ENCODE results near the gene PRSS38.
"Not testable (repeated sequence)": the region's sequence is repeated elsewhere in the genome, so short reads cannot be mapped to it uniquely, and the experiment has no call there.

Gene PRSS38

DNA sequence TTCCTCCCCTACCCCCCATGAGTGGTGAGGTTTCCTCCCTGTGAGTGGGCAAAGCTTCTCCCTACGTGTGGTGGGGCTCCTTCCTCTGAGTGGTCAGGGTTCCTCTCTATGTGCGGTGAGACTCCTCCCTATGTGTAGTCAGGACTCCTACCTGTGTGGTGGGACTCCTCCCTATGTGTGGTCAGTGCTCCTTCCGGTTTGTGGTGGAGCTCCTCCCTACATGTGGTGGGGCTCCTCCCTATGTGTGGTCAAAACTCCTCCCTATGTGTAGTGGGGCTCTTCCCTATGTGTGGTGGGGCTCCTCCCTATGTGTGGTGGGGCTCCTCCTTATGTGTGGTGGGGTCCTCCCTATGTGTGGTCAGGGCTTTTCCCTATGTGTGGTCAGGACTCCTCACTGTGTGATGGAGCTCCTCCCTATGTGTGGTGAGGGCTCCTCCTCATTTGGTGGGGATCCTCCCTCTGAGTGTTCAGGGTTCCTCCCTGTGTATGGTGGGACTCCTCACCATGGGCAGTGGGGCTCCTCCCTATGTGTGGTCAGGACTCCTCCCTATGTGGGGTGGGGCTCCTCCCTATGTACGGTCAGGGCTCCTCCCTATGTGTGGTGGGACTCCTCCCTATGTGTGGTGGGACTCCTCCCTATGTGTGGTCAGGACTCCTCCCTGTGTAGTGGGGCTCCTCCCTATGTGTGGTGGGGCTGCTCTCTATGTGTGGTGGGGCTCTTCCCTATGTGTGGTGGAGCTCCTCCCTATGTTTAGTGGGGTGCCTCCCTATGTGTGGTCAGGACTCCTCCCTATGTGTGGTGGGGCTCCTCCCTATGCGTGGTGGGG, 29.1 kb downstream of the PRSS38 start:
- DNase-seq (ENCODE audit: low read depth in 2 of 2), result no peak

DNA sequence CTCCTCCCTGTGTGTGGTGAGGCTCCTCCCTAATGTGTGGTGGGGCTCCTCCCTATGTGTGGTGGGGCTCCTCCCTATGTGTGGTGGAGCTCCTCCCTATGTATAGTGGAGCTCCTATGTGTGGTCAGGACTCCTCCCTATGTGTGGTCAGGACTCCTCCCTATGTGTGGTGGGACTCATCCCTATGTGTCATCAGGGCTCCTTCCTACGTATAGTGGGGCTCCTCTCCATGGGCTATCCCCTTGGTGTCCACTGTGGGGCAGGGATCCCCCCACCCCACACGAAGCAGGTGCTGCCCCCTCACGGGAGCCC, 29.6 kb downstream of the PRSS38 start:
- DNase-seq (ENCODE audit: low read depth in 2 of 2), result no peak

DNA sequence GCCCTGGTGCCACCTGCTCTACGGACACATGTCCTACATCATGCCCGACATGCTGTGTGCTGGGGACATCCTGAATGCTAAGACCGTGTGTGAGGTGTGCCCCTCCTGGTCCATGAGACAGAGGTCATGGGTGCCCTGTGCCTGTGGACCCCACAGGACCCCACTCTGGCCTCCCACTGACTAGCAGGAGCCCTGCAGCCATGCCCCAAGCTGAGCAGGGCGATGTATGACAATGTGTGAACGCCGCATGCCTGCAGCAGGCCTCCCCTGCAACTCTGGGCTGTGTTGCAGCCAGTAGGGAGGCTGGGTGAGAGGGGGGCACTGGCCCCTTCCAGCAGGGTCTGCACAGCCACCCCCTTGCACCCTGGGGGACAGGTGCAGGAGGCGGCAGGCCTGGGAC, 30.0 kb downstream of the PRSS38 start:
- no peak for DNase-seq (ENCODE audit: low read depth in 2 of 2)

DNA sequence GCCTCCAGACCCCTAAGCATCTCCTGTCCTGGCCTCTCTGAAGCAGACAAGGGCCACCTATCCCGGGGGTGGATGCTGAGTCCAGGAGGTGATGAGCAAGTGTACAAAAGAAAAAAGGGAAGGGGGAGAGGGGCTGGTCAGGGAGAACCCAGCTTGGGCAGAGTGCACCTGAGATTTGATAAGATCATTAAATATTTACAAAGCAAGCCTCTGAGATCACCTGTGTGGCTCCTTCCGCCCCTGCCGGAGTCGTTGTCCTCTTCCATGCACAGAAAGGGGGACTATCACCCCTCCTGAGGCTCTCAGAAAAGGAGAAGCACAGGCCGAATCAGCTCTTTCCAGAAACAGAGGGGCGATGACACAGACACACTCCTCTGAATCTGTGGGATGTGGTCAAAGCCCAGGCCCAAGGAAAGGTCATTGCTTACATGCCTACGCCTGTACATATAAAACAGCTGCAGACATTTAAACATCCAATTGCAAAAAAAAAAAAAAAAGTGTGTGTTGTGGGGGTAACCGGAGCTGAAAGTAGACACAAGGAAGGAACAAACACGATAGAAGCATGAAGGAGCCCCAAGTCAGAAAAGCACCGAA, 30.9 kb downstream of the PRSS38 start:
- DNase-seq (ENCODE audit: low read depth in 2 of 2), result no peak

DNA sequence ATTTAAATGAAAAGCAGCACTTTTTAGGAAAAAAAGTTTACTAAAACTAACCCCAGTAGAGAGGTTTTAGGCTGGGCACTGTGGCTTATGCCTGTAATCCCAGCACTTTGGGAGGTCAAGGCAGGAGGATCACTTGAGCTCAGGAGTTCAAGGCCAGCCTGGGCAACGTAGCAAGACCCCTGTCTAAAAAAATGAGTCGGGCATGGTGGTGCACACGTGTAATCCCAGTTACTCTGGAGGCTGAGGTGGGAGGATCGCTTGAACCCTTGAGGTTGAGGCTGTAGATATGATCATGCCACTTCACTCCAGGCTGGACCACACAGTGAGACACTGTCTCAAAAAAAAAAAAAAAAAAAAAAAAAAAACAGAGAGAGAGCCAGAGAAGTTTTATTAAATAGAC, 31.6 kb downstream of the PRSS38 start:
- not testable (repeated sequence) for DNase-seq (ENCODE audit: low read depth in 2 of 2)

DNA sequence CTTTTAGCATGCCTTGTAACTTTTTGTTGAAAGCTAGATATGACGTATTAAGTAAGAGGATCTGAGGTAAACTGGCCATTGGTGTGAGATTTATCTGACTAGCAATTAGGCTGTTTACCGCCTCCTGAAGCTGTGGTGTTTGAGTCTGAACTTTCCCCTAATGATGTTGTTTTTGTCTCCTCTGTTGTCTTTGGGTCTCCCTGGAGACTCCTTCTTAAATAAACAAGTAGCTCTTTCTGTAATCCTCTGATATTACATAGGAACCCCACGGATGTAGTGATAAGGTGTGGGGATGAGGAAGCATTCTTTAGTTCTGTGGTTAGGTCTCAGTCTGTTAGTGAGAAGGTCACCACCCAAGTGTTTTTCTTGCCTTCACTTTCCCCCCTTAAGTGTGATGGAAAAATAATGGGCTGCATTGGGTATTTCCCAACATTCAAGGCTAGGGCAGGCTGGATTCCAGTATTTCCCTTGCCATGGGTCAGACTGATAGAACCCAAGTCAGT, 33.0 kb downstream of the PRSS38 start:
- no peak for DNase-seq (ENCODE audit: low read depth in 2 of 2)

DNA sequence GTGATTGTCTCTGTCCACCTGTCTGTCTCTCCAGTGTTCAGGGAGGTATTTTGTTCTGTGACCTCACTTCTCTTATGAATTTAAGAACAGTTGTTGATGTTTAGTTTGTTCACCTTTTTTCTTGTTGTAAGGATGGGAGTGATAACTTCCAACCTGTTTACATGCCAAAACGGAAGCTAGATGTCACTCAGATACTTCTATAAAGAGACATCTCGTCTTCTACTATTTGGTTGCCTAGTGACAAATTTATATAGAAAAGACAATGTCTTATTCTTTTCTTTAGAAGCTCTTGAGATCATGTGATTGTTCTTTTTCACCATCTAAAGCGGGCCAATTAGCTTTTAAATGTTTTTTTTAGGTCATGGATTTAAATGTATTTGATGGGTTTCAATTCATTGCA, 33.8 kb downstream of the PRSS38 start:
- DNase-seq (ENCODE audit: low read depth in 2 of 2), result no peak

DNA sequence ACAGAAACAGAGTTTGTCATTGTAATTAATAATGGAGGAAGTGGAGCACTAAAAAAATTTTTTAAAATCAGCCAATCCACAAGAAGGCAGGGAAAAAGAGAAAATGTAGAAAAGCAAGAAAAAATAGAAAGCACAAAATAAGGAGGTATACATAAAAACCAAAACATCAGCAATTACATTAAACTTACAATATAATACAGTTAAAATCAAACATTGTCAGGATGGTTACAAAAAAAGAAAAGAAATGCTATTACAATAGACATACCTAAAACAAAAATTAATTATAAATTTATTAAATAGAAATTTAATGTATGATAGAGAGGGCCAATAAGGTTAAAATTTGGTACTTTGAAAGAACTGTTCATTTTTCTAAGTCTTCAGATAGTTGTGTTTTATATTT, 38.7 kb downstream of the PRSS38 start:
- DNase-seq (ENCODE audit: low read depth in 2 of 2), result no peak

DNA sequence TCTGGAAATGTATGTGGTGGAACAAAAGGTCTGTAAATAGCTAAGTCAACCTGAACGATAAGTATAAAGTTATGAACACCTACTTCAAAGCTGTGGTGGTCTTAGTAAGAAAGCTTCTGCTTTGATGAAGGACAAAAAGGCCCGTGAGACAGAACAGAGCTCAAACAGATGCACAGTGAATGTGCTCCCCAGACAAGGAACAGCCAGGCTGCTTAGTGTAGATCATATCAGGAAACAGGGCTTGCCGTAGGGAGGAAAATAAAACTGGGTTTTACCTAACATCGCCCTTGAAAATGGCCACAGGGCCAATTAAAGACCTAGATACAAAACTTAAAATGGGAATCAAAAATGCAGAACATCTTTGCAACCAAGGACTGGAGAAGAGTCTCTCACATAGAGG, 40.2 kb downstream of the PRSS38 start:
- no peak for DNase-seq (ENCODE audit: low read depth in 2 of 2)

DNA sequence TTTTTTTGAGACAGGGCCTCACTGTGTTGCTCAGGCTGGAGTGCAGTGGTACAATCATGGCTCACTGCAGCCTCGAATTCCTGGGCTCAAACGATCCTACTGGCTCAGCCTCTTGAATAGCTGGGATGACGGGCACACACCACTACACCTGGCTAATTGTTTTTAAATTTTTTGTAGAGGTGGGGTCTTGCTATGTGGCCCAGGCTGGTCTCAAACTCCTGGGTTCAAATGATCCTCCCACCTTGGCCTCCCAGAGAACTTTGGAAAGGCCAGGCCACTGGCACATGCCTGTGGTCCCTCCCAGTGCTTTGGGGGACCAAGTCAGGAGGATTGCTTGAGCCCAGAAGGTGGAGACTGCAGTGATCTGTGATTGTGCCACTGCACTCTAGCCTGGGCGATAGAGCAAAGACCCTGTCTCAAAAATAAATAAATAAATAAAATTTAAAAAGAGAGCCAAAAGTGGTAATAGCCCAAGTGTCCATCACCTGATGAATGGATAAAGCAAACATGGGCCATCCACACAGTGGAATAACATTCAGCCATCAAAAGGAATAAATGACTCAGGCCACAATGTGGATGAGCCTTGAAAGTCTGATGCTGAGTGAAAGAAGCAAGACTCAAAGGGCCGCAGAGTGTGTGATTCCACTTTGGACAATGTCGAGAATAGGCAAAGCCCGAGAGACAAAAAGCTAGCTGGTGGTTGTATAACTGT, 40.8 kb downstream of the PRSS38 start:
- no peak for DNase-seq (ENCODE audit: low read depth in 2 of 2)

DNA sequence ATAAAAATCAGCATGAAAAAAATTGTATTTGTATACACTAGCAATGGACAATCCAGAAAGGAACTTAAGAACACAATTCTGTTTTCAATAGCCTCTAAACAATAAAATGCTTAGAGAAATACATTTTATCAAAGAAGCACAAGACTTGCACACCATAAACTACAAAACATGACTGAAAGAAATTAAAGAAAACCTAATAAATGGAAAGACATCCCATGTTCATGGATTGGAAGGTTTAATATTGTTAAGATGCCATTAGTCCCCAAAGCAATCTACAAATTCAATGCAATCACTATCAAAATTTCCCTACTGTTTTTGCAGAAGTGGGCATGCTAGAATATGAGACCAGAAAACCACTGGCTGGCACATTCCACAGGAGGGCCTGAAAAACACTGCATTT, 49.4 kb downstream of the PRSS38 start:
- DNase-seq (ENCODE audit: low read depth in 2 of 2), result no peak

DNA sequence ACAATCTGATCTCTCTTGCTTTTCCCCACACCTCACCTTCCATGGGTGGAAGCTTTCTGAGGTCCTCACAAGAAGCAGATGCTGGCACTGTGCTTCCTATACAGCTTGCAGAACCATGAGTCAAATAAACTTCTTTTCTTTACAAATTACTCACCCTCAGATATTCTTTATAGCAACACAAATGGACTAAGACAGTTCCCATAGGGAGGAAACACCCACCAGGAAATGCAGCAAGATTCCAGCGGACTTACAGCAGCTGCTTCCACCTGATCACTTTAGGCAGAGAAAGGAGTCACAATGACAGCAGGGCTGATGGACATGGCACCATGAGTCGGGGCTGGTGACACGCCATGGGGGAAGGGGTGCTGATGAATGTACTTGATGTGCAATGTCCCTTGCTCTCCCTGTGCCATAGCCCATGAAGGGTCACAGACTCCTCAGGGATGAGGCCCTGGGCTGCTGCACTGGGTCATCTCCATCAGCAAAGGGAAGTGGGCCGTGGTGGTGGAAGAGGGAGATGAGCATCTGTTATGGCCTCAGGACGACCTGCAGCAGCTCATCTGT, 53.9 kb downstream of the PRSS38 start:
- no peak for DNase-seq (ENCODE audit: low read depth in 2 of 2)

DNA sequence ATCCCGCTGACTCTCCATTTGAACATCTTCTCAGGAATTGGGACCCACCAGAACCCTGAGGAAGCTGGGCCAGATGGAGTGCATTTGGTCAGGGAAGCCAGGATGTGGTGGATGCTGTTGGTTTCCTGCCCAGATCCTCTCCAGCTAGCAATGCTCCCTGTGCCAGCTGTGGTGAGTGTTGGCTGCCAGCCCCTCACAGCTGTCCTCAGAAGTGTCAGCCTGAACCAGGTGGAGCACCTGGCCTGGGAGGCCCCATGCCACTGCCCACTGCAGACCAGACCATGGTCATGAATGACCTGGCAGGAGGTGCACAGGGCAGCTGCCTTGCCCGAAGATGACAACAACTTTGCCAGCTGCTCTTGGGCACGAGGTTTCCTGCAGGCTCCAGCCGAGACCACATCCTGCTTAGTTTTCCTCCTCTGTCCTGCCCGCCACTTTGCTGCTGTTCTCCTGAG, 54.4 kb downstream of the PRSS38 start:
- DNase-seq (ENCODE audit: low read depth in 2 of 2), result no peak

DNA sequence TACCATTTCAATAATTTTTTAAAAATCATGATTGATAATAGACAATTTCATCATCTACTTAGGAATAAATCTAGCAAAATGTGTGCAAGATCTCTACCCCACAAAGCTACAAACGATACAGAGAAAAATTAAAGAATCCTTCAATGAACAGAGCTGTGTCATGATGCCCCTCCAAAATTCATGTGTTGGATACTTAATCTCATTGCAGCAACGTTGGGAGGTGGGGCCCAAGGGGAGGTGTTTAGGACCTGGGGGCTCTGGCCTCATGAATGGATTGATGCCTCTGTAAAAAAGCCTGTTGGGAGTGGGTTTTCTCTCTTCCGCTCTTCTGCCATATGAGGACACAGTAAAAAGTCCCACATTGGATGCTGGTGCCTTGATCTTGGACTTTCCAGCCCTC, 54.9 kb downstream of the PRSS38 start:
- DNase-seq (ENCODE audit: low read depth in 2 of 2), result no peak

DNA sequence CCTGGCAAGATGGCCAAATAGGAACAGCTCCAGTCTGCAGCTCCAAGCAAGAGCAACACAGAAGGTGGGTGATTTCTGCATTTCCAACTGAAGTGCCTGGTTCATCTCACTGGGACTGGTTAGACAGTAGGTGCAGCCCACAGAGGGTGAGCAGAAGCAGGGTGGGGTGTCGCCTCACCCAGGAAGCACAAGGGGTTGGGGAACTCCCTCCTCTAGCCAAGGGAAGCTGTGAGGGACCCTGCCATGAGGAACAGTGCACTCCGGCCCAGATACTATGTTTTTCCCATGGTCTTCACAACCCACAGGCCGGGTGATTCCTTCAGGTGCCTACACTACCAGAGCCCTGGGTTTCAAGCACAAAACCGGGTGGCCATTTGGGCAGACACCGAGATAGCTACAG, 56.4 kb downstream of the PRSS38 start:
- not testable (repeated sequence) for DNase-seq (ENCODE audit: low read depth in 2 of 2)

DNA sequence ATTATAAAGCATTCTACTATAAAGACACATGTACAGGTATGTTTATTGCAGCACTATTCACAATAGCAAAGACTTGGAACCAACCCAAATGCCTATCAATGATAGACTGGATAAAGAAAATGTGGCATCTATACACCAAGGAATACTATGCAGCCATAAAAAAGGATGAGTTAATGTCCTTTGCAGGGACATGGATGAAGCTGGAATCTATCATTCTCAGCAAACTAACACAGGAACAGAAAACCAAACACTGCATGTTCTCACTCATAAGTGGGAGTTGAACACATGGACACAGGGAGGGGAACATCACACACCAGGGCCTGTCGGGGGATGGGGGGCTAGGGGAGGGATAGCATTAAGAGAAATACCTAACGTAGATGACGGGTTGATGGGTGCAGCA, 62.3 kb downstream of the PRSS38 start:
- not testable (repeated sequence) for DNase-seq (ENCODE audit: low read depth in 2 of 2)

DNA sequence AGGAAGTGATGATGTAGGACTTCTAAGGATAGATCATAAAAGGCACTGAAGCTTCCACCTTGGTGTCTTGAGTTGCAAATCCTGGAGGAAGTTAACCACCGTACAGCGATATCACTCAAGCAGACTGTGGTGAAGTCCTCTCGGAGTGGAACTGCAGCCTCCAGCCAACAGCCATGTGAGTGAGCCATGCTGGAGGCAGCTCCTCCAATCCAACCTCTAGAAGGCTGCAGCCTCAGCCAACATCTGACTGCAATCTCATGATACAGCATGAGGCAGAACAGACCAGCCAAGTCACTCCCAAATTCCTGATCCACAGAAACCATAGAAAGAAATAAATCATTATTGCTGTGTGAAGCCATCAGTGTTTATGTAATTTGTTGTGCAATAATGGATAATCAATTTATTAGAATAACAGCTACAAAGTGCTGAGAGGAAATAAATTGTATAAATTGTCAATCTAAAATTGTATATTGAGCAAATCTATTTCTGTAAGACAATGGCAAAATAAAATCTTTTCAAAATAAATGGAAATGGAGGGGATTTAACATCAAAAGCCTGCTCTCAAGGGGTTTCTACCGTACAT, 65.0 kb downstream of the PRSS38 start:
- DNase-seq (ENCODE audit: low read depth in 2 of 2), result no peak

DNA sequence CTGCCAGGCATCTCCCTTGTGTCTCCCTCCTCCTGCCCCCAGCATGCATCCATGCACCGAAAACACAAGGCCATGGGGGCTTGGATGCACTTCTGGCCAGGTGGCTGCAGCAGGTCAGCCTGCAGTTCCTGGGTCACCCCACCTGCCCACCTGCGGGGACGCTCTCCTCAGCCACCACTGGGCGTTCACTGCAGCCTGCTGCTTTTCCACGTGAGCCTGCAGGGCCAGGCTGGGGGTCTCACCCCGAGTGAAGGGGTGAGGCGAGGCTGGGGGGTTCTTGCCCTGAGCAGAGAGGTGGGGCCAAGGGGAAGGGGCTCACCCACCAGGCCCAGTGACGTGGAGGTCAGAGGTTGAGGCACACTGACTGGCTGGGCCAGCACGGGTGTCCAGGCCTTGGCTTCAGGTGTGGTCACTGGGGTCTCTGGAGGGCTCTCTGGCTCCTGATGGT, 67.6 kb downstream of the PRSS38 start:
- no peak for DNase-seq (ENCODE audit: low read depth in 2 of 2)

DNA sequence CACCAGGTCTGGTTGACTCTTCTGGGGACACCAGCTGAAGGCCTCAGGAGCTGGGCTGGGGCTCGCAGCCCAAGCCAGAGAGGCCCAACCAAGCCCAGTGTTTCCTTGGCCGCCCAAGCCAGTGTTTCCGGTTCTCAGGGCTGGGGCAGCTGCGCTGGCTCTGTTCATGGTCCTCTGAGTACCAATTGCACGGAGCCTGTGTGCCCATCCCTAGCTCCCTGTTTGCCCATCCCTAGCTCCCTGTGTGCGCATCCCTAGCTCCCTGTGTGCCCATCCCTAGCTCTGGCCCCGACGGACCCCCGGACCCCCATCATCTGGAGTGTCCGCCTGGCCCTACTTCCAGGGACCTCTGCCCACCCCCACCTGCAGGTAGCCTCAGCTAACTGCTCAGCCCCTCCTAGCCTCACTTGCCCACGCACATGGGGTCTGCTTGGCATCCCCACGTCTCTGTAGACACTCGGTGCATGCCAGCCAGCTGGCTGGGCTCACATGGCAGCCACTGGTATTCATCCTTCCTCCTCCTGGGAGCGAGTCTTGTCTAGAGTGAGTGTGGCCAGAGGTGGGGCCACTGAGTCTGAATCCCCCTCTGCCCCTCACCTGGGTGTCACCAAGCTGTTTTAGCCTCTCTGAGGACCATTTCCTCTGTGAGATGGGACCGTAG, 68.3 kb downstream of the PRSS38 start:
- no peak for DNase-seq (ENCODE audit: low read depth in 2 of 2)

DNA sequence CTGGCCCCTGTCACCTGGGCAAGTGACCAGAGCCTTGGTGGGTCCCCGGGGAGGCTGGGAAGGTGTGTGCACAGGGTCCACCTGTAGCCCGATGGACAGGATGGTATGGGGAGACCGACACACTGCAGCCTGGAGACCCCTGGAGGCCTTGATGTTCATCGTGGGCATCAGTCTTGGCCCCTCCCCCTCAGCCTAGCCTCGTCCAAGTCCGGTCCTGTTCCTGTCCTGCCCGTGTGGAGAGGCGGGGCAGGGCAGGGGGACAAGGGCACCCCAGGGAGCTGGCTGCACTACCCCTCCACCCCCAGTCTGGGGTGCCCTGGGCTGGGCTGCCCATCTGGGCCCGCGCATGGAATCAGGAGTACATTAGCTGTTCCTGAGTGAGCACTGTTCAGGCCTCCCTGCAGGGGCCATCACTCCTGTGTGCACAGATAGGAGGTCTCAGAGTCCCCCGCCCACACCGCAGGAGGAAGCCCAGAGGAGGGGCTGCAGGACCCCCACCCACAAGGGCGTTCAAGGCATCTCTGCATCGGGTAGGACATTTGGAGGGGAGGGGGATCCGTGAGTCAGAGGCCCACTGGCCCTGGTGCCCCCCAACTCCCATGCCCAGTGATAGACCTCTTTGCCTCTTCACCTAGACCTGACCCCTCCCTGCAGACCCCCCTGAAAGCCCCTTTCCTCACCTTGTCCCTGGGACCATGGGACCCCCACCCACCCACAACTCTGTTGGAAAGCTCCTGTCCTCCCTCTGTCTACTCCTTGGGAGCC, 69.1 kb downstream of the PRSS38 start:
- no peak for DNase-seq (ENCODE audit: low read depth in 2 of 2)

DNA sequence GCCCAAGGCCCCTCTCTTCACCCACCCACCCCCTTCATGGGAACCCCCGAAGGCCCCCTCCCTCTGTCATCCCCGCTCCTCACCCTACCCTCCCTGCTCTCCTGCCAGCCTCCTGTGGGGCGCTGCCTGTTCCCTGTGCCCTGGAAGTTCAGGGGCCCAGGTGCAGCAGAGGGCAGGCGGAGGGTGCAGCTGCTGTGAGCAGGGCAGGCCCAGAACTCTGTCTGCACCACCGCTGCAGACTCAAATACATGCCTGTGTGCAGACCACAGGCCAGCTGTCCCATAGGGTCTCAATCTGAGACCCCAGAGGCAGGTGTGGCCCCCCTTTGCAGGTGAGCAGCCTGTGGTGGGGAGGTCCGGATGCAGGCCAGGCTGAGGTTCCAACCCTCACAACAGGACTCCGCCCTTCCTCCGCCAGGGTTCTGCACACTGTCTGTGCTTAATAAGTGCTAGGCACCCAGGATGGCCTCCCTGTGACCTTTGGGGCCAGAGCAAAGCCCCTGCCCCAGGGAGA, 69.7 kb downstream of the PRSS38 start:
- DNase-seq (ENCODE audit: low read depth in 2 of 2), result no peak

Measured in stimulated activated CD4-positive, alpha-beta T cell treated with anti-CD3 and anti-CD28 coated beads, Interleukin-4, amount 100 ng/mL, for 48 hours (primary cell).